Epidermal melanocyte (primary cell): ENCODE measurements around the gene ARID1A.
A peak's percentile ranks its signal among the peaks of the same experiment; 100 is the strongest.
"Not testable (repeated sequence)": the region's sequence is repeated elsewhere in the genome, so short reads cannot be mapped to it uniquely, and the experiment has no call there.

ENCODE experiments used
- DNase-seq: peaks from one replicate; pipeline ENCODE4 v3.0.0; 2011; ENCODE audit warnings: low spot score; ENCODE audit not compliant: insufficient read length

The ARID1A gene

GRCh38 chr1:26697978-26698849 is 2.4 kb downstream of the ARID1A start:
- peak; percentile 85 for DNase-seq

- no peak for DNase-seq
These were observed 4.9 kb downstream of the ARID1A start for GRCh38 chr1:26700711-26701110.

DNA sequence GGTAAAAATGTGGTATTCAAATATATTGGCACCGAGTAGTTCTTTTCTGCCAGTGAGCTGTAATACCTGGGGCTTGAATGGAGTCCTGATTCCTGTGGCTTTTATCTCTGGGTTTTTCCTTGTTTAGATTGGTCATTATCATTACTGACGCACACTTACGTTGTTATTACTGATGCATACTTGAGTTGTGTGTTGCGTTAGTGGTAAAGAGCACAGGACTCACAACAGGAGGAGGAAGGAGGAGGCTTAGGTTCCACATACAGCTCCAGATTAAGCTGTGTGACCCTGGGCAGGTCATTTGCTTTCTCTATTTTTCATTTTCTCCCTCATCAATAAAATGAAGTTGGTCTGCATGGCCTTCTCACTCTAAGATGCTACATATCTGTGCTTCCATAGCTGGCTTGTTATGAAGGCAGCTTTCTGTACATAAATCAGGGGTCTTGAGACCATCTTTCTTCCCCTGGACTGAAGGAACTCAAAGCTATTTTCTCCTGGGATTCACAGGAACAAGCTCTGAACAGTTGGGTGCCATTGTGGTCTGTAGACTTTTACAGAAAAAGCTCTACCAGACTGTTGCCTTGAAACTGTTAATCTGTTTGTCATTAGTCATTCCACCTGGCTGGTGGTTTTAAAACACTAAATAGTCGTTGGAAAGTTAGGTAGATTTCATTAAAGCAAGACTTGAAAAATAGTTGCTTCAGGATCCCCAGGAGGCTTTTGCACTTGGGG is 5.6 kb downstream of the ARID1A start:
- no peak for DNase-seq

DNA sequence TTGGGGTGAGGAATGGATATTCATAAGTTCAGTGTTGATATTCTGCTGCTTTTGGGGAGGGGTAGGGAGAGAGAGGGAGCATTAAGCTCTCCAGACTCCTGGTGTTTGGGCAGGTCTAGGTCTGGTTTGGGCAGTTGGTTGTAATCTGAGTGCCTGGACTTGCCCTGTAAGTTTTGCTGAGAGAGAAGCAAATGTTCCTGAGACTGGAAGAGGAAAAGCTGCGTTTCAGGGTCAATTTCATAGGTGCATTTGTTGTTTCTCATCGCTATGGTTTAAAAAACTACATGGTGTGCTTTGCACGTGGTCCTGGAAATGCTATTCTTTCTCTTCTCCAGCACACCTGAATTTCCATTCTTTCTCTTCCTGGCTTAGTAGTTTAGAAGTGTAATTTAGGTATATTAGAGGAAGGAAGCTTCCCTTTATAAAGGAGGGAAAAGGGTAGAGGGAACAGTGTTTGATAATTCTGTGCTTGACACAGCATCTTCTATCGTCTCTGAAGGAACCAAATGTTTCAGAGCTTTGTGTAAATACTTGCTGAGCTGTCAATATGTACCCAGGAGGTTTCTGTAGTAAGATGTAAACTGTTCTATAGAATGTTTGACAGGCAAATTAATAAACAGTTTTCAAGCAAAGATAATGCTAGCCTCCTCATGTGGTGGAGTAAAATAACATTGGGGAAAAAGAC is 6.3 kb downstream of the ARID1A start:
- DNase-seq: no peak

GRCh38 chr1:26702680-26703038 is 6.8 kb downstream of the ARID1A start:
- DNase-seq: no peak

DNA sequence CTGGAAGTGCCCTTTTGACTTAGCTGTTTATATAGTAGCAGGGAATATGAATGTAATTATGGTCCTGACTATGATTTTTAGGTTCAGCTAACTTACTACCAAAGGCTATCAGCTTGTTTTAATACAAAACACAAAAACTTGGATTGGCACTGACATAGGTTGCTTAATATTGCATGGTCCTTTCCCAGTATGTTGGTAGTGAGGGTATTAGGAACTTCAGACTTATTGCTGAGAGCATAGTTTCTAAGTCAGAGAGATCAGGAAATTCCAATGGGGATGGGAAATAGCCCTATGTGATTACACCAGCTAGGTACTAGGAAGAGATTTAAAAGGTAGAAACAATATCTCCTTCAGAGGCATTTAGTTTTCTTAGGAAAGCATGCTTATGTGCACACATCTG is 7.7 kb downstream of the ARID1A start:
- DNase-seq: no peak

DNA sequence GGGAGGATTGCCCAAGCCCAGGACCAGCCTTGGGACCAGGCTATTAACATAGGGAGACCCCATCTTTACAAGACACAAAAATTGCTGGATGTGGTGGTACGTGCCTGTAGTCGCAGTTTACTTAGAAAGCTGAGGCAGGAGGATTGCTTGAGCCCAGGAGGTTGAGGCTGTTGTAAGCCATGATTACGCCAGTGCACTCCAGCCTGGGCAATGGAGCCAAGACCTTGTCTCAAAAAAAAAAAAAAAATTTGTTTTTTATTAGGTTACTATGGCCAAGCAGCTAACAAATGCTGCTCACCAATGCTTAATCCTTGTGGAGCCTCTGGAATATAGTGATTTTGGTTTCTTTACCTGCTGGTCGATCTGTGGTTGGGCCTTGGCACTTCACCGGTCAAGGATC is 8.8 kb downstream of the ARID1A start:
- no peak for DNase-seq

DNA sequence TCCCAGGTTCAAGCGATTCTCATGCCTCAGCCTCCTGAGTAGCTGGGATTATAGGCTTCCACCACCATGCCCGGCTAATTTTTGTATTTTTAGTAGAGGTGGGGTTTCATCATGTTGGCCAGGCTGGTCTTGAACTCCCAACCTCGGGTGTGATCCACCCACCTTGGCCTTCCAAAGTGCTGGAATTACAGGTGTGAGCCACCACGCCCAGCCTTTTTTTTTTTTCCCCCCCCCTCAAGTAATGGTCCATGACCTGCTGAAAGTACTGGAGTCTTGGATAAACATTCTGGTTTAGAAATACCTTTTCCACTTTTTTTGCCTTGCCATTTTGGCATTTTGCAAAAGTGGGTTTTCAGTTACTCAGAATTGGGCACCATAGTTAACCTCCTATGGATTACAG is 9.4 kb downstream of the ARID1A start:
- DNase-seq: not testable (repeated sequence)

- peak; percentile 48 for DNase-seq
These were observed 10.0 kb downstream of the ARID1A start for GRCh38 chr1:26705788-26706311.

DNA sequence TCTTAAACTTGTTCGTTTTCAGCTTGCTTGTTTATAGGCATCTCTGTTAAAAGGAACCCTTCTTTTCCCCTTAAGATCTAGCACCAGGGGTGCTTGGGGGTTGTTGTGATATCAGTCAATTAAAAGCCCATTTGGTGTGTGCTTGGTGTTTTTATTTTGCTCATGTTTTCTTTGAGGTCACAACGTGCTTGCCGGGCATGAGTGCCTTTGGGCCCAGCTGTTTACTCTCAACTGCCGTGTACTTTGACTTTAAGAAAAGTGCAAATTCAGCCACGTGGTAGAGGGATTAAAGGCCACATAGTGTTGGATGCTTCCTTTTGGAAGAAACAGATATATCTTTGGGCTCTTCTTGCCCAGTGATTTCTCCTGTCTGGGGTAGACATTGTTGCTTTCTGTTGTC is 10.5 kb downstream of the ARID1A start:
- DNase-seq: no peak

DNA sequence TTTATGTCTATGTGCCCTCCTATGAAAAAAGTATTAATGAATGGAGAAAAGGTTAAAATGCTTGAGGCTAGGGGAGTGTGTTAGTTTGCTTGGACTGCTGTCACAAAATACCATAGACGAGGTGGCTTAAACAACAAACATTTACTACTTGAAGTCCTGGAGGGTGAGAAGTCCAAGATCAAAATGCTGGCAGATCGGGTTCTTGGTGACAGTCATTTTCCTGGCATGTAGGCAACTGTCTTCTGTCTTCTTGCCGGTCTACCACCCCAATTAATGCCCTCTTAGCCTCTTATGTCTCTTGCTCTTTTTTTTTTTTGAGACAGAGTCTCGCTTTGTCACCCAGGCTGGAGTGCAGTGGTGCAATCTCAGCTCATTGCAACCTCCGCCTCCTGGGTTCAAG is 15.0 kb downstream of the ARID1A start:
- no peak for DNase-seq

DNA sequence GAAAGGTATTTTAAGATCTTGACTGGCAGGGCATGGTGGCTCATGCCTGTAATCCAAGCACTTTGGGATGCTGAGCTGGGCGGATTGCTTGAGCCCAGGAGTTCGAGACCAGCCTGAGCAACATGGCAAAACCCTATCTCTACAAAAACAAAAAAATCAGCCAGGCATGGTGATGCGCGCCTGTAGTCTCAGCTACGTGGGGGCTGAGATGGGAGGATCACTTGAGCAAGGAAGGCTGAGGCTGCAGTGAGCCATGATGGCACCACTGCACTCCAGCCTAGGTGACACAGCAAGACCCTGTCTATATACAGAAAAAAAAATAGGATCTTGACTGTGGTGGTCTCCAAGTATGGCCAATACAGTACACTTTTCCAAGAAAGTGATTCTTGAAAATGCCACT is 16.0 kb downstream of the ARID1A start:
- no peak for DNase-seq

- no peak for DNase-seq
These were observed 21.2 kb downstream of the ARID1A start for GRCh38 chr1:26717017-26717491.

- no peak for DNase-seq
These were observed 23.4 kb downstream of the ARID1A start for GRCh38 chr1:26719205-26719604.

DNA sequence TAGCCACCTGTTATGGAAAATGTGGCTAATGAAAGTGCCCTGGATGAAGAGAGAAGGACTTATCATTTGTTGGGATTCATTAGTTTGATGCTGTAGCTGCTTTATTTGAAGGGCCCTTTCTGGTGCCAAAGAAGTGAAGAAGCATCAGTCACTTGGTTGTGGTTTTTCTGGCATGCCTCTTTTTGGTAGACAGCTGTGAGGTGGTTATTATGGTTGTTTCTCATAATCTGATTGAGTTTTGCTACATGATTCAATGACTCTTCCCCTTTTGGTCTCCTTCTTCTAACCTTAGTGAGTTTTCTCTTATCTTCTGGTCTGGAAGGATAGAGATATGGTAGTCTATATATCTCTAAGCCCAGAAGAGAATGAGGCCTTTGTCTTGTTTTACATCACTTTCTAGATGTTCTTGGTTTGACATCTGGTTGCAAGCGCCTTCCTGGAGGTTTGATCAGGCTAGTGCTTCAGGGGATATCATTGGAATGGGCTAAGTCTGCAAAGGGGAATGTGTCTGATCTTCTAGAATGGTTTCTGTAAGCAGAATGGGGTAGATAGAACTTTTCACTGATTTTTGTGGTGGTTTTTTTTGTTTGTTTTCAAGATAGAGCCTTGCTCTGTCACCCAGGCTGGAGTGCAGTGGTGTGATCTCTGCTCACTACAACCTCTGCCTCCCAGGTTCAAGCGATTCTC is 26.0 kb downstream of the ARID1A start:
- DNase-seq: no peak

GRCh38 chr1:26723013-26723991 is 27.5 kb downstream of the ARID1A start:
- DNase-seq: peak; percentile 85

DNA sequence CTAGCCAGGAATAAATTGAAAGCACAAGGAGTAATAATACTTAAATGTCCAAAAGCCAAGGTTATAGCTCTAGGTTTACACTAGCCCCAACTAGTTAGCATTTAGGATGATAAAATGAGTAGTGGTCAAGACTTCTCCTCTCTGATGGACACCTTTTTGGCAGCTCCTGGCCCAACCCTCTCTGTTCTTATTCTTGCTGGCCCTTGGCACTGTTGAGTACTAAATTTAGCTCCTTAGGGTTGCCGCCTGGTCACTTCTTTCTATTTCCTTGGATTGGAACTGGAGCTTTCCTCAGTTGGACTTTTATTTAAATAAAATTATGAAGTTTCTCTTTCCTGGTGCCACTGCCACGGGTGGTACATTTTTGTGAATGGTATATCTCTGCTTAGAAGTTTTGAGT is 28.3 kb downstream of the ARID1A start:
- DNase-seq: no peak

GRCh38 chr1:26724926-26725325 is 29.1 kb downstream of the ARID1A start:
- no peak for DNase-seq

DNA sequence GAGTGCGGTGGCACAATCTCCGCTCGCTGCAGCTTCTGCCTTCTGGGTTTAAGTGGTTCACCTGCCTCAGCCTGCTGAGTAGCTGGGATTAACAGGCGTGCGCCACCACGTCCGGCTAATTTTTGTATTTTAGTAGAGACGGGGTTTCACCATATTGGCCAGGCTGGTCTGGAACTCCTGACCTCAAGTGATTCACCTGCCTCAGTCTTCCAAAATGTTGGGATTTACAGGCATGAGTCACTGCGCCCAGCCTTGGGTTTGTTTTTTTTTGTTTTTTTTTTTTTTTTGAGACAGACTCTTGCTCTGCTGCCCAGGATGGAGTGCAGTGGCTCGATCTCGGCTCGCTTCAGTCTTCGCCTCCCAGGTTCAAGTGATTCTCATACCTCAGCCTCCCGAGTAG is 30.1 kb downstream of the ARID1A start:
- not testable (repeated sequence) for DNase-seq

GRCh38 chr1:26726784-26727183 is 31.0 kb downstream of the ARID1A start:
- DNase-seq: no peak
